Hematopoietic multipotent progenitor cell treated with erythropoietin and hydrocortisone succinate and interleukin-3 and kit ligand, for 15 days (in vitro differentiated cells): ENCODE results near the gene ERAS.
"Not testable (repeated sequence)": the region's sequence is repeated elsewhere in the genome, so short reads cannot be mapped to it uniquely, and the experiment has no call there.

Source experiments
- DNase-seq: peaks from one replicate; pipeline ENCODE4 v3.0.0-alpha.2; 2015; ENCODE audit warnings: low spot score

Gene ERAS

DNA sequence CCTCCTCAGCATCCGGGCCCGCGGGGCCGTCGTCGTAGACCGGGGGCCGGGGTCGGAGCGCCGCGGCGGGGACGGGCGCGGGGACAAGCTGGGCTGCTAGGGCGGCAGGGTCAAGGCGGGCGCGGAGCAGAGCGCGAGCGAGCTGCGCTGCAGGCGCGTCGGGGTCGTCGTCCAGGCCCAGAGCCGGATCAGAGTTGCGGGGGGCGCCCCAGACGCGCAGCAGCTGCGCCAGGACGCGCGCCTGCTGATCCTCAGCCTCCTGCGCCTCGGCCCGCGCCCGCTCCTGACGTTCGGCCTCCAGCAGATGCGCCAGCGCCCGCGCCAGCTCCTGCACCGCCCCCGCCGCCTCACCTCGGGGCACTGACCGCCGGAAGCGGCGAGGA is 5.6 kb downstream of the ERAS start:
- DNase-seq = no peak

DNA sequence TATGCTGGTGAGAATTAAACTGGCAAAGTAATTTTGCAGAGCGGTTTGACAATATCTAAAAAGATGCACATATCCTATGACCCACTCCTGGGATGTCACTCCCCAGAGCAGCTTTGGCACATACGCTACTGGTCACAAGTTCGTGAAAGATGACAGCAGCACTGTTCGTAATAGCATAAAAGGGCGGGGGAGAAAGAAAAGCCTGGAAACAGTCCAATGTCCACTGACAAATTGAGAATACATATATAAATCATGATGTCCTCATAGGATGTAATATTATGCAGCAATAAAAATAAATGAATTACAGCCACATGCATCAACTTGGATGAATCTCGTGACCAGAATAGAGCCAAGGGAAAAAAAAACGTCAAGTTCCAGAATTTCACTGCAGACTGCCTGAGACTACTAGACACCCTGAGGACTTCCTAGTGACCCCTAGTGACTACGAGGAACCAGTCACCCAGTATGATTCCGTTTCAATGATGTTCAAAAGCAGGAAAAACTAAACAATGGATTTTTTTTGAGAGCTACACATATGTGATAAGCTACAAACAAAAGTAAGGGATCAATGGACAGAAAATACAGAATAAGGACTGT is 7.3 kb downstream of the ERAS start:
- DNase-seq = no peak

DNA sequence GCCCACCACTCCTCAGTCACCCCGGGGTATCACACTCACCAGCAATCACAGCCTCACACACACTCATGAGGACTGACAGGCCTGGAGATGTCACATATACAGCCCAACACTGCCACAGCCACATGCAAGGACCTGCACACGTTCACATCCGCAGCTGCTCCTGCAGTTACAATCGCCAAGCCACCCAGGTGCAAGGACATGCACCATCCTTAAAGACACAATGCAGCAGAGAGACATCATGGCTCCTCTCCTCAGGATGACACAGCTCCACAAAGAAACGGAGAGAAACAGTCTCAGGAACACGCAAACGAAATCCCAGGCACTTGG is 8.0 kb downstream of the ERAS start:
- DNase-seq = no peak

DNA sequence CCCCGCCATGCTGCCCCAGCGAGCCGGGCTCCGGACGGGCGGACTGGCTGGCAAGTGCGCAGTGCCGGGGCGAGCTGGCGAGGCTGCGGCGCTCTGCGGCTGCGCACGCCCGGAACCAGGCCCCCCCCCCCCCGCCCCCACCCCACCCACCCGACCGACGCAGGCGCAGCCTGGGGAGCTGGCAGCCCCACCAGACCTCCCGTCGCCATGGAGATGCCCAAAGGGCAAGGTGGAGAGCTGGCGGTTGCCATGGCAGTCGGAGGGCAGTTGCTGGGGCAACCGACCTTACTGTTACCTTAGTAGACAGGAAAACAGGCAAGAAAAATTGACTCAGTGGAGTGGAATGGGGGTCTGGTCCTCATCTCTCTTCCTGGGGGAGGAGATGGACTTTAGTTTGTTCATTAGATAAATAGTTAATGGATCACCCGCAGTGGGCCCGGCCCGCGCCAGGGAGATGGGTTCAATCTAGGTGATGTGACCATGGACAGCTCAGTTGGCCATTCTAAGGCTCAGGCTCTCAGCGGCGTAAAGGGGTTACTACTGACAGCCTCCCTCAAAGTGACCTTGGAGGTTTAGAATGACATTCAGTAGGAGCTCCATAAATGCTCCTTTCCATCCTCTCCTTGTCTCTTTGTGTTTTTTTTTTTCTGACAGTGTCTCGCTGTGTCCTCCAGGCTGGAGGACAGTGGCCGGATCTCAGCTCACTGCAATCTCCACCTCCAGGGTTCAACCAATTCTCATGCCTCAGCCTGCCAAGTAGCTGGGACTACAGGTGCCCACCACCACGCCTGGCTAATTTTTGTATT is 9.4 kb downstream of the ERAS start, which contains the start of gene PCSK1N:
Gene PCSK1N, minus strand, starts transcription at position 87 of the 806 bp plus-strand sequence. Its CDS starts 78 bp downstream, at position 9.
- DNase-seq = no peak

DNA sequence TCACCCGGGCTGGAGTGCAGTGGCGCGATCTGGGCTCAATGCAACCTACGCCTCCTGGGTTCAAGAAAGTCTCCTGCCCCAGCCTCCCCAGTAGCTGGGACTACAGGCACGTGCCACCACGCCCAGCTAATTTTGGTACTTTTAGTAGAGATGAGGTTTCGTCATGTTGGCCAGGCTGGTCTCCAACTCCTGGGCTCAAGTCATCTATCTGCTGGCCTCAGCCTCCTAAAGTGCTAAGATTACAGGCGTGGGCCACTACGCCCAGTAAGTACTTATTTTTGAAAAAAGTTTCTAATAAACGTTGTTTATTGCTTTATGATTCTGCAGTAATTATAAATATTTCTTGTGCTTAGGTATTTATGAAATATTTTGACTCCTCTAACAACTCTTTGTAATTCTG is 13.4 kb downstream of the ERAS start:
- peak; percentile 51 for DNase-seq

DNA sequence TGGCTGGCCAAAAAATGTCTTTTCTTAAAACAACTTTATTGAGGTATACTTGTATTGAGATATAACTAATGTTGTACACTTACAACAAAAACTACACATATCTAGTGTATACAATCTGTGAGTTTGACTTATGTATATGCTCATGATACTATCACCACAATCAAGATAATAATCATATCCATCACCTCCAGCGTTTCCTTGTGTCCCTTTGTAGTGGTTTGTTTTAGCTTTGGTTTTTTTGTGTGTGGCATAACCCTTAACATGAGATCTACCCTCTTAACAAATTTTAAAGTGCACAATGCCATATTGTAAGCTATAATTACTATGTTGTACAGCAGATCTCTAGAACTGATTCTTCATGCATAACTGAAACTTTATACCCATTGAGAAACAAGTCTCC is 22.5 kb downstream of the ERAS start:
- DNase-seq = no peak

DNA sequence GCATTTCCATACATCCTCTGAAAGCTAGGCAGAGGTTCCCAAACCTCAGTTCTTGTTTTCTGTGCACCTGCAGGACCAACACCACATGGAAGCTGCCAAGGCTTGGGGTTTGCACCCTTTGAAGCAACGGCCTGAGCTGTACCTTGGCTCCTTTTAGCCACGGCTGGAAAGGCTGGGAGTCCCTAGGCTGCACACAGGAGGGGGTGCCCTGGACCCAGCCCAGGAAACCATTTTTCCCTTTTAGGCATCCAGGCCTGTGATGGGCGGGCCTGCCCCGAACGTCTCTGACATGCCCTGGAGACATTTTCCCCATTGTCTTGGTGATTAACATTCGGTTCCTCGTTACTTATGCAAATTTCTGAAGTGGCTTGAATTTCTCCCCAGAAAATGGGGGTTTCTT is 26.5 kb downstream of the ERAS start:
- no peak for DNase-seq

DNA sequence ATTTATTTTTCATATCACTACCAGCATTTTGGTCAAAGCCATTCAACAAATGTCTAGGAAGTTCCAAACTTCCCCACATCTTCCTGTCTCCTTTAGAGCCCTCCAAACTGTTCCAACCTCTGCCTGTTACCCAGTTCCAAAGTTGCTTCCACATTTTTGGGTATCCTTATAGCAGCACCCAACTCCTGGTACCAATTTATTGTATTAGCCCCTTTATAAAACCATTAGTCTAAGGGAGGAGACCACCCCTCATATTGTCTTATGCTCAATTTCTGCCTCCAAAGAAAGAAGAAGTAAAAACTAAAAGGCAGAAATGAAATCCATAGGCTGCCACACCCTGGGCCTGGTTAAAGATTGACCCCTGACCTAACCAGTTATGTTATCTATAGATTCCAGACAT is 27.2 kb downstream of the ERAS start:
- not testable (repeated sequence) for DNase-seq

DNA sequence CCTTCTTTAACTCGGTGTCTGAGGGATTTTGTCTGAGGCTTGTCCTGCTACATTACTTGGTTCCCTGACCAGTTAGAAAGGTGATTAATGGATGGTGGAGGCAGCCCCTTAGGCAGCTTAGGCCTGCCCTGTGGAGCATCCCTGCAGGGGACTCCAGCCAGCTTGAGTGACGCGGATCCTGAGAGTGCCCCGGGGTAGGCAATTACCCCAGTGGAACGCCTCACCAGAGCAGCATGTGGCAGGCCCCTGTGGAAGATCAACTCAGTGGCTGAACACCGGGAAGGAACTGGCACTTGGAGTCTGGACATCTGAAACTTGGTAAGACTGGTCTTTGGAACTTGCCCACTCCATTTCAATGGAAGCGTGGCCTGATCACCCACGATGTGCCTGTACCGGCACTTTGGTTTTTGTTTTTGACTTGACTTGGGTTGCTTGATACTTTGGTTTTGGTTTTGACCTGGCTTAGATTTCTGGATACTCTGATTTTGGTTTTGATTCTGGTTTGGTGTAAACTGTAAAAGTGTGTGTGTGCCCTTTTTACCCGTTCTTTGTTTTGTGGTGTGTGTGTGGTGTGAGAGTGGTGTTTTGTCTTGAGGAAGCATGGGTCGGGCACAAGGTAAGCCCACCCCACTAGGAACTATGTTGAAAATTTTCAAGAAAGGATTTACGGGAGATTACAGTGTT is 27.9 kb downstream of the ERAS start:
- DNase-seq = not testable (repeated sequence)

DNA sequence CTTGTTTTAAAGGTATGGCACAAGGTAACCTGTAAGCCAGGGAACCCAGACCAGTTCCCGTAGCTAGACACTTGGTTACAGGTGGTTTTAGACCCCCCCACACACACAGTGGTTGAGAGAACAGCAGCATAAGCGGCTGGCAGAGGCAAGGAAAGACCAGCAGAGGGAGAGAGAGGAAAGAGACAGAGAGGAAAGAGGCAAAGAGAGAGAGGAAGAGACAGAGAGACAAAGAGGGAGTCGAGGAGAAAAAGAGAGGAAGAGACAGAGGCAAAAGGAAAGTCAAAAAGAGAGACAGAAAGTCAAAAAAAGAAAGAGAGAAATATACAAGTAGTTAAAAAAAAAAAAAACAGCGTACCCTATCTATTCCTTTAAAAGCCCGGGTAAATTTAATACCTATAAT is 28.6 kb downstream of the ERAS start:
- DNase-seq = no peak

DNA sequence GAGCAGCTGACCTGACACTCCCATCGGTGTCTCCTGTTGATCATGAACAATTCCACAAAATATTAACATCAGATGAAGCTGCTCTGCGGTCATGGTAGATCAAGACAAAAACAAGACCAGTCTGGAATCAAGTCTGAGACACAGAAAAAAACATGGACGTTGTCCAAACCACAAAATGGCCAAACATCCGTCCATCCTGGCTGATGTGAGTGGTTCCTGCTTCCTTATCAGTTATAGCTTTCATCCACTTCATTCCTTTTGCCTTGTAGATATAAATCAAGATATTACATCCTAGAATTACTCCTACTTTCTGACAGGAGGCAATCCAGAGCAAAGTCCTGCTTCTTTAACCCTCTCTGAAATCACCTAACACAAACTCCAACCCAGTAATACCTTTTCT is 37.9 kb downstream of the ERAS start:
- no peak for DNase-seq

DNA sequence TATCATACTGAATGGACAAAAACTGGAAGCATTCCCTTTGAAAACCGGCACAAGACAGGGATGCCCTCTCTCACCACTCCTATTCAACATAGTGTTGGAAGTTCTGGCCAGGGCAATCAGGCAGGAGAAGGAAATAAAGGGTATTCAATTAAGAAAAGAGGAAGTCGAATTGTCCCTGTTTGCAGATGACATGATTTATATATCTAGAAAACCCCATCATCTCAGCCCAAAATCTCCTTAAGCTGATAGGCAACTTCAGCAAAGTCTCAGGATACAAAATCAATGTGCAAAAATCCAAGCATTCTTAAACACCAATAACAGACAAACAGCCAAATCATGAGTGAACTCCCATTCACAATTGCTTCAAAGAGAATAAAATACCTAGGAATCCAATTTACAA is 45.7 kb downstream of the ERAS start:
- DNase-seq = not testable (repeated sequence)

DNA sequence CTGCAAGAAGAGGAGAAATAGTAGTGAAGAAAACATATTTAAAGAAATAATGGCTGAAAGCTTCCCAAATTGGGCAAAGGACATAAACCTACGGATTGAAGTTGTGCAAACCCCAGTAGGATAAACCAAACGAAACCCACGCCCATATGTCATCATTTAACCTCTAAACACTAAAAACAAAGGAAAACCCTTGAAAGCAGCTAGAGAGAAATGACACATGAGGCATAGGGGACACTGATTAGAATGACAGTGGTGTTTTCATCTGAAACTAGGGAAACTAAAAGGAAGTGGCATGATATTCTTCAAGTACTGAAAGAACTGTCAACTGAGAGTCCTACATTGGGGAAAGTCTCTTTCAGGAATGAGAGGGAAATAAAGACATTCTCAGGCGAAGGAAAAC is 50.6 kb downstream of the ERAS start:
- DNase-seq = not testable (repeated sequence)
